LNCaP clone FGC (cell line): ENCODE measurements around the gene OR56A4.
"Not testable (repeated sequence)": the region's sequence is repeated elsewhere in the genome, so short reads cannot be mapped to it uniquely, and the experiment has no call there.

Experiments used
- DNase-seq: peaks from one replicate; pipeline ENCODE4 v3.0.0-alpha.2; 2011; ENCODE audit warnings: low read depth
- H3K4me3 ChIP-seq: 2 replicates; pipeline ENCODE4 v1.5.1; 2011; ENCODE audit warnings: mild to moderate bottlenecking, low read depth, low read length, control low read depth
- TF ChIP-seq, protein P1 (sequence below): IDR thresholded peaks from 2 replicates; pipeline ENCODE4 v1.5.1; 2012; ENCODE audit warnings: mild to moderate bottlenecking; ENCODE audit not compliant: control insufficient read depth, insufficient read depth; ENCODE audit errors: extremely low read depth

OR56A4 gene

DNA sequence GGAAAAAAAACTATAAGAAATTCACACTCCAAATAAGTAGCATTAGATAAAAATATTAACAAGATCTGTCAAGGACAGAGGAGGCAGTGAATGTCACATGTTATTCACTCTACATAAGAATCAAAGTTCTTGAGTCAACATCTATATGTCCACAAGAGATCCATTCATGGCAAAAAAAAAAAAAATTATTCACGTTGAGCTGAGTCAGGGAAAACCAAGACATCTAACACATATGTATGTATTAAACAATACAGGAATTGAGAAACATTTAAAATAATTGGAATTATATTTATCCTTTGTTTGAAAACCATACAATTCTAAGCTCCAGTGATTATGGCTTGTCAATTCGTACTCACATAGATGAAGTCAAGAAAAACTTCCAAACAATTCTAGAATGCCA lies 39.8 kb downstream of the OR56A4 start:
- DNase-seq: no peak
- no peak overlapping the region for H3K4me3 ChIP-seq
- TF ChIP-seq, protein P1, sequence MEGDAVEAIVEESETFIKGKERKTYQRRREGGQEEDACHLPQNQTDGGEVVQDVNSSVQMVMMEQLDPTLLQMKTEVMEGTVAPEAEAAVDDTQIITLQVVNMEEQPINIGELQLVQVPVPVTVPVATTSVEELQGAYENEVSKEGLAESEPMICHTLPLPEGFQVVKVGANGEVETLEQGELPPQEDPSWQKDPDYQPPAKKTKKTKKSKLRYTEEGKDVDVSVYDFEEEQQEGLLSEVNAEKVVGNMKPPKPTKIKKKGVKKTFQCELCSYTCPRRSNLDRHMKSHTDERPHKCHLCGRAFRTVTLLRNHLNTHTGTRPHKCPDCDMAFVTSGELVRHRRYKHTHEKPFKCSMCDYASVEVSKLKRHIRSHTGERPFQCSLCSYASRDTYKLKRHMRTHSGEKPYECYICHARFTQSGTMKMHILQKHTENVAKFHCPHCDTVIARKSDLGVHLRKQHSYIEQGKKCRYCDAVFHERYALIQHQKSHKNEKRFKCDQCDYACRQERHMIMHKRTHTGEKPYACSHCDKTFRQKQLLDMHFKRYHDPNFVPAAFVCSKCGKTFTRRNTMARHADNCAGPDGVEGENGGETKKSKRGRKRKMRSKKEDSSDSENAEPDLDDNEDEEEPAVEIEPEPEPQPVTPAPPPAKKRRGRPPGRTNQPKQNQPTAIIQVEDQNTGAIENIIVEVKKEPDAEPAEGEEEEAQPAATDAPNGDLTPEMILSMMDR: no peak

DNA sequence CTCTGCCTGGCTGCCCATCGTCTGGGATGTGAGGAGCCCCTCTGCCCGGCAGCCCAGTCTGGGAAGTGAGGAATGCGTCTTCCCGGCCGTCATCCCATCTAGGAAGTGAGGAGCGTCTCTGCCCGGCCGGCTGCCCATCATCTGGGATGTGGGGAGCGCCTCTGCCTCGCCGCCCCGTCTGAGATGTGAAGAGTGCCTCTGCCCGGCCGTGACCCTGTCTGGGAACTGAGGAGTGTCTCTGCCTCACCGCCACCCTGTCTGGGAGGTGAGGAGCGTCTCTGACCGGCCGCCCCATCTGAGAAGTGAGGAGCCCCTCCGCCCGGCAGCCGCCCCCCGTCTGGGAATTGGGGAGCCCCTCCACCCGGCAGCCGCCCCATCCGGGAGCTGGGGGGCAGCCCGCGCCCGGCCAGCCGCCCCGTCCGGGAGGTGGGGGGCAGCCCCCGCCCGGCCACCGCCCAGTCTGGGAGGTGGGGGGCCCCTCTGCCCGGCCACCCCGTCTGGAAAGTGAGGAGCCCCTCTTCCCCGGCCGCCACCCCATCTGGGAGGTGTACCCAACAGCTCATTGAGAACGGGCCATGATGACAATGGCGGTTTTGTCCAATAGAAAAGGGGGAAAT lies 45.9 kb downstream of the OR56A4 start:
- not testable (repeated sequence) for H3K4me3 ChIP-seq, DNase-seq

DNA sequence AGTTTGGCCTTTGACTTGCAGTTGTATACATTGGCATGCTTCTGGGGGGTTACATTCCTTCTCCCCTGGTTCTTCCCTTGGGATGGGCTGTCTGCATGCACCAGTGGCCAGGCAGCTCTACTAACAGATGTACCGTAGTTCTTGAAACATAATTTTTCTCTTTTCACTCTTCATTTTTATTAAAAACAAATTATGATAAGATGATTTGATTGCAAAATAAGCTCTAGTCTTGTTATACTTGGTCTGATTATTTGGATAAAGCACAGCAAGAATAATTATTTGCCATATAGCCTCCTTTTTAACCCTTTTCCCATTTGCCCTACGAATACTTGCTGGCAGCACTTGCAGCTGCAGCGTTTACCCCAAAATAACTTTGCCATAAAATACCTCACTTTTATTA lies 51.2 kb downstream of the OR56A4 start:
- no peak overlapping the region for H3K4me3 ChIP-seq
- TF ChIP-seq, protein P1: no peak
- no peak for DNase-seq
